HepG2 (cell line): ENCODE data around the gene ENAH. TPM values are rescaled to one million over a fixed set of nuclear protein-coding genes. Genes with fewer than 3 reads are reported as not detected.

Experiments
- DR1 ChIP-seq: sonication (generic); formaldehyde crosslinking; IDR thresholded peaks from 2 replicates; pipeline ENCODE4 v1.8.0; 2021; ENCODE audit warnings: mild to moderate bottlenecking, missing genetic modification reagents, inconsistent platforms
- HES4 ChIP-seq: sonication (generic); formaldehyde crosslinking; IDR thresholded peaks from 2 replicates; pipeline ENCODE4 v1.9.0; 2021; ENCODE audit warnings: mild to moderate bottlenecking, missing genetic modification reagents, borderline replicate concordance
- KLF6 ChIP-seq: IDR thresholded peaks from 2 replicates; pipeline ENCODE4 v1.8.0; 2016; ENCODE audit warnings: missing biosample characterization, missing genetic modification reagents
- SALL1 ChIP-seq: sonication (generic); formaldehyde crosslinking; IDR thresholded peaks from 2 replicates; pipeline ENCODE4 v1.8.0; 2022; ENCODE audit warnings: mild to moderate bottlenecking, missing genetic modification reagents
- SRSF9 ChIP-seq: fragments of 200-400 bp; formaldehyde crosslinking; IDR thresholded peaks from 2 replicates; pipeline ENCODE4 v1.6.1; 2018; ENCODE audit warnings: borderline replicate concordance, mild to moderate bottlenecking, low read depth, low read length; ENCODE audit not compliant: insufficient read depth, poor library complexity, severe bottlenecking
- ZBTB7B ChIP-seq: sonication (generic); formaldehyde crosslinking; IDR thresholded peaks from 2 replicates; pipeline ENCODE4 v1.4.0; 2020; ENCODE audit warnings: missing genetic modification reagents
- ZNF263 ChIP-seq: sonication (generic); formaldehyde crosslinking; IDR thresholded peaks from 2 replicates; pipeline ENCODE4 v1.4.0; 2020; ENCODE audit warnings: missing genetic modification reagents
- ZNF484 ChIP-seq: sonication (generic); formaldehyde crosslinking; IDR thresholded peaks from 2 replicates; pipeline ENCODE4 v1.5.1; 2020; ENCODE audit warnings: mild to moderate bottlenecking, low read depth, missing genetic modification reagents, borderline replicate concordance
- polyA plus RNA-seq, 8 experiments: library from polyadenylated mRNA; depleted of rRNA in 3 of 8; stranded (reverse) in 7 of 8; unstranded in 1 of 8; fragments of >200 nt; fragmentation: Illumina TruSeq in 4 of 8; extraction: Trizol in 4 of 8; gene quantifications; 2 replicates each; pipeline versions ENCODE4 v1.2.1 to v1.2.3, GENCODE V29; 2011 to 2016; ENCODE audit warnings: low read depth in 4 of 8, missing spikeins in 1 of 8, mixed read lengths in 1 of 8; ENCODE audit not compliant: insufficient read depth in 1 of 8
- total RNA-seq, 5 experiments: library from RNA; depleted of rRNA; stranded (reverse); fragments of >200 nt; fragmentation: Illumina TruSeq; extraction: Trizol; gene quantifications; 2 replicates each; pipeline ENCODE4 v1.2.3, GENCODE V29; 2016; ENCODE audit warnings: low read depth in 1 of 5
- TF ChIP-seq, protein P1 (sequence below), 2 experiments: sonication (generic) in 1 of 2; formaldehyde crosslinking in 1 of 2; IDR thresholded peaks; 2 replicates each; pipeline versions ENCODE4 v1.4.0 to v1.6.1; 2016 to 2020; ENCODE audit warnings: borderline replicate concordance in 1 of 2, low read depth in 1 of 2, mild to moderate bottlenecking in 1 of 2, missing genetic modification reagents in 1 of 2
- TF ChIP-seq, protein P2 (sequence below): sonication (generic); formaldehyde crosslinking; IDR thresholded peaks from 2 replicates; pipeline ENCODE4 v1.4.0; 2020; ENCODE audit warnings: missing genetic modification reagents
- TF ChIP-seq, protein P3 (sequence below): sonication (generic); formaldehyde crosslinking; IDR thresholded peaks from 2 replicates; pipeline ENCODE4 v1.5.1; 2020; ENCODE audit warnings: mild to moderate bottlenecking, missing genetic modification reagents, moderate library complexity
- TF ChIP-seq, protein P4 (sequence below): fragments of 450-650 bp; IDR thresholded peaks from 2 replicates; pipeline ENCODE4 v1.6.1; 2016
- TF ChIP-seq, protein P5 (sequence below): sonication (generic); formaldehyde crosslinking; IDR thresholded peaks from 2 replicates; pipeline ENCODE4 v1.9.0; 2021; ENCODE audit warnings: missing genetic modification reagents, borderline replicate concordance

Gene ENAH
- total and polyA plus RNA-seq, 2 of the 13 experiments (the other 11 are each of a cell fraction or from before 2014, with no cell fraction given), result 22.1 to 58.3 TPM

DNA sequence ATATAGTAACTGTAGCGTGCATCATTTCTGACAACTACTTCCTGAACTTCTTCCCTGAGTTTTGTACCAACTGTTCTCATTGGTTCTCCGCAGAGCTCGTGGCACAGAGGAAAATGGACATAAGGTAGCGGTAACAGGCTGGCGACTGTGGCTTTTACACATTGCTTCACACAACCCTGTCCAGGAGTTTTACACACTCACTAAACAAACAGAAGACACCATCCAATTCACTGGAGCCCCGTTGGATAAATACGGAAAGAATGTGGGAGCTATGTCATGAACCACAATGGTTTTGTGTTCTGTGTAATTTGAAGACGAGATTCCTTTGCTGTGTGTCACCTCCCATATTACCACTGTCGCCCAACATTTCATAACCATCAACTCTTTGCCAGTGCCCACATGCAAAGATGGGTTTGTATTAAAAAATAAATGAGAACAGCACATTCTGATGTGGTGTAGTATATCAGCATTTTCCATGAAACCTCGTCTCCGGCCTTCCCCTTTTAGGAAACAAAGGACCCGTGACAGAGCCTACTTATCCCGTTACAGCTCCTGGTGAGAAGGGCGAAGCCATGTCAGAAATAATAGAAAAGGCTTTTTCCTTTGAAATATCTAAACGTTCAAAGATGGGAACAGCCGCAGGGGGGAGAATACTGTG is 47.4 kb upstream of the ENAH start (continued):
- TF ChIP-seq, protein P1, sequence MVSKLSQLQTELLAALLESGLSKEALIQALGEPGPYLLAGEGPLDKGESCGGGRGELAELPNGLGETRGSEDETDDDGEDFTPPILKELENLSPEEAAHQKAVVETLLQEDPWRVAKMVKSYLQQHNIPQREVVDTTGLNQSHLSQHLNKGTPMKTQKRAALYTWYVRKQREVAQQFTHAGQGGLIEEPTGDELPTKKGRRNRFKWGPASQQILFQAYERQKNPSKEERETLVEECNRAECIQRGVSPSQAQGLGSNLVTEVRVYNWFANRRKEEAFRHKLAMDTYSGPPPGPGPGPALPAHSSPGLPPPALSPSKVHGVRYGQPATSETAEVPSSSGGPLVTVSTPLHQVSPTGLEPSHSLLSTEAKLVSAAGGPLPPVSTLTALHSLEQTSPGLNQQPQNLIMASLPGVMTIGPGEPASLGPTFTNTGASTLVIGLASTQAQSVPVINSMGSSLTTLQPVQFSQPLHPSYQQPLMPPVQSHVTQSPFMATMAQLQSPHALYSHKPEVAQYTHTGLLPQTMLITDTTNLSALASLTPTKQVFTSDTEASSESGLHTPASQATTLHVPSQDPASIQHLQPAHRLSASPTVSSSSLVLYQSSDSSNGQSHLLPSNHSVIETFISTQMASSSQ (IDR thresholded peaks at IDR 0.05; ENCODE audit: low read depth), result no peak
- TF ChIP-seq, protein P1 (CRISPR knock-in tag; IDR thresholded peaks at IDR 0.05; ENCODE audit: borderline replicate concordance), result peak; percentile 47; the same call in 1 of the 2 replicates
- TF ChIP-seq, protein P2, sequence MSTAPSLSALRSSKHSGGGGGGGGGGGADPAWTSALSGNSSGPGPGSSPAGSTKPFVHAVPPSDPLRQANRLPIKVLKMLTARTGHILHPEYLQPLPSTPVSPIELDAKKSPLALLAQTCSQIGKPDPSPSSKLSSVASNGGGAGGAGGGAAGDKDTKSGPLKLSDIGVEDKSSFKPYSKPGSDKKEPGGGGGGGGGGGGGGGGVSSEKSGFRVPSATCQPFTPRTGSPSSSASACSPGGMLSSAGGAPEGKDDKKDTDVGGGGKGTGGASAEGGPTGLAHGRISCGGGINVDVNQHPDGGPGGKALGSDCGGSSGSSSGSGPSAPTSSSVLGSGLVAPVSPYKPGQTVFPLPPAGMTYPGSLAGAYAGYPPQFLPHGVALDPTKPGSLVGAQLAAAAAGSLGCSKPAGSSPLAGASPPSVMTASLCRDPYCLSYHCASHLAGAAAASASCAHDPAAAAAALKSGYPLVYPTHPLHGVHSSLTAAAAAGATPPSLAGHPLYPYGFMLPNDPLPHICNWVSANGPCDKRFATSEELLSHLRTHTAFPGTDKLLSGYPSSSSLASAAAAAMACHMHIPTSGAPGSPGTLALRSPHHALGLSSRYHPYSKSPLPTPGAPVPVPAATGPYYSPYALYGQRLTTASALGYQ (CRISPR knock-in tag), result no peak; the same call in 1 of the 2 replicates
- TF ChIP-seq KLF6 (CRISPR knock-in tag) (0 out of 2 replicates have a peak, but pooled peaks have one; percentile 69), SRSF9 (no peak), ZBTB7B (no peak), DR1 (CRISPR knock-in tag) (no peak), SALL1 (CRISPR knock-in tag) (peak; percentile 51), ZNF263 (CRISPR knock-in tag) (no peak), ZNF484 (no peak), HES4 (CRISPR knock-in tag) (no peak)
- TF ChIP-seq, protein P3, sequence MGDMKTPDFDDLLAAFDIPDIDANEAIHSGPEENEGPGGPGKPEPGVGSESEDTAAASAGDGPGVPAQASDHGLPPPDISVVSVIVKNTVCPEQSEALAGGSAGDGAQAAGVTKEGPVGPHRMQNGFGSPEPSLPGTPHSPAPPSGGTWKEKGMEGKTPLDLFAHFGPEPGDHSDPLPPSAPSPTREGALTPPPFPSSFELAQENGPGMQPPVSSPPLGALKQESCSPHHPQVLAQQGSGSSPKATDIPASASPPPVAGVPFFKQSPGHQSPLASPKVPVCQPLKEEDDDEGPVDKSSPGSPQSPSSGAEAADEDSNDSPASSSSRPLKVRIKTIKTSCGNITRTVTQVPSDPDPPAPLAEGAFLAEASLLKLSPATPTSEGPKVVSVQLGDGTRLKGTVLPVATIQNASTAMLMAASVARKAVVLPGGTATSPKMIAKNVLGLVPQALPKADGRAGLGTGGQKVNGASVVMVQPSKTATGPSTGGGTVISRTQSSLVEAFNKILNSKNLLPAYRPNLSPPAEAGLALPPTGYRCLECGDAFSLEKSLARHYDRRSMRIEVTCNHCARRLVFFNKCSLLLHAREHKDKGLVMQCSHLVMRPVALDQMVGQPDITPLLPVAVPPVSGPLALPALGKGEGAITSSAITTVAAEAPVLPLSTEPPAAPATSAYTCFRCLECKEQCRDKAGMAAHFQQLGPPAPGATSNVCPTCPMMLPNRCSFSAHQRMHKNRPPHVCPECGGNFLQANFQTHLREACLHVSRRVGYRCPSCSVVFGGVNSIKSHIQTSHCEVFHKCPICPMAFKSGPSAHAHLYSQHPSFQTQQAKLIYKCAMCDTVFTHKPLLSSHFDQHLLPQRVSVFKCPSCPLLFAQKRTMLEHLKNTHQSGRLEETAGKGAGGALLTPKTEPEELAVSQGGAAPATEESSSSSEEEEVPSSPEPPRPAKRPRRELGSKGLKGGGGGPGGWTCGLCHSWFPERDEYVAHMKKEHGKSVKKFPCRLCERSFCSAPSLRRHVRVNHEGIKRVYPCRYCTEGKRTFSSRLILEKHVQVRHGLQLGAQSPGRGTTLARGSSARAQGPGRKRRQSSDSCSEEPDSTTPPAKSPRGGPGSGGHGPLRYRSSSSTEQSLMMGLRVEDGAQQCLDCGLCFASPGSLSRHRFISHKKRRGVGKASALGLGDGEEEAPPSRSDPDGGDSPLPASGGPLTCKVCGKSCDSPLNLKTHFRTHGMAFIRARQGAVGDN (CRISPR knock-in tag), result no peak
- TF ChIP-seq, protein P4, sequence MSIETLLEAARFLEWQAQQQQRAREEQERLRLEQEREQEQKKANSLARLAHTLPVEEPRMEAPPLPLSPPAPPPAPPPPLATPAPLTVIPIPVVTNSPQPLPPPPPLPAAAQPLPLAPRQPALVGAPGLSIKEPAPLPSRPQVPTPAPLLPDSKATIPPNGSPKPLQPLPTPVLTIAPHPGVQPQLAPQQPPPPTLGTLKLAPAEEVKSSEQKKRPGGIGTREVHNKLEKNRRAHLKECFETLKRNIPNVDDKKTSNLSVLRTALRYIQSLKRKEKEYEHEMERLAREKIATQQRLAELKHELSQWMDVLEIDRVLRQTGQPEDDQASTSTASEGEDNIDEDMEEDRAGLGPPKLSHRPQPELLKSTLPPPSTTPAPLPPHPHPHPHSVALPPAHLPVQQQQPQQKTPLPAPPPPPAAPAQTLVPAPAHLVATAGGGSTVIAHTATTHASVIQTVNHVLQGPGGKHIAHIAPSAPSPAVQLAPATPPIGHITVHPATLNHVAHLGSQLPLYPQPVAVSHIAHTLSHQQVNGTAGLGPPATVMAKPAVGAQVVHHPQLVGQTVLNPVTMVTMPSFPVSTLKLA, result 0 out of 2 replicates have a peak, but pooled peaks have one; percentile 42
- TF ChIP-seq, protein P5, sequence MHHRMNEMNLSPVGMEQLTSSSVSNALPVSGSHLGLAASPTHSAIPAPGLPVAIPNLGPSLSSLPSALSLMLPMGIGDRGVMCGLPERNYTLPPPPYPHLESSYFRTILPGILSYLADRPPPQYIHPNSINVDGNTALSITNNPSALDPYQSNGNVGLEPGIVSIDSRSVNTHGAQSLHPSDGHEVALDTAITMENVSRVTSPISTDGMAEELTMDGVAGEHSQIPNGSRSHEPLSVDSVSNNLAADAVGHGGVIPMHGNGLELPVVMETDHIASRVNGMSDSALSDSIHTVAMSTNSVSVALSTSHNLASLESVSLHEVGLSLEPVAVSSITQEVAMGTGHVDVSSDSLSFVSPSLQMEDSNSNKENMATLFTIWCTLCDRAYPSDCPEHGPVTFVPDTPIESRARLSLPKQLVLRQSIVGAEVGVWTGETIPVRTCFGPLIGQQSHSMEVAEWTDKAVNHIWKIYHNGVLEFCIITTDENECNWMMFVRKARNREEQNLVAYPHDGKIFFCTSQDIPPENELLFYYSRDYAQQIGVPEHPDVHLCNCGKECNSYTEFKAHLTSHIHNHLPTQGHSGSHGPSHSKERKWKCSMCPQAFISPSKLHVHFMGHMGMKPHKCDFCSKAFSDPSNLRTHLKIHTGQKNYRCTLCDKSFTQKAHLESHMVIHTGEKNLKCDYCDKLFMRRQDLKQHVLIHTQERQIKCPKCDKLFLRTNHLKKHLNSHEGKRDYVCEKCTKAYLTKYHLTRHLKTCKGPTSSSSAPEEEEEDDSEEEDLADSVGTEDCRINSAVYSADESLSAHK (CRISPR knock-in tag), result no peak
